Mammary epithelial cell (primary cell): ENCODE results near the gene BCORL1.

Experiments
- EZH2 ChIP-seq: IDR thresholded peaks from 2 replicates; pipeline ENCODE4 v1.6.1; 2012; ENCODE audit warnings: low read length, inconsistent platforms, borderline replicate concordance
- TF ChIP-seq, protein P1 (sequence below), 2 donors: IDR thresholded peaks in 1 of 2; conservative IDR thresholded peaks in 1 of 2; 2 replicates each; pipeline ENCODE4 v1.5.1; 2011 to 2012; ENCODE audit warnings: inconsistent platforms in 2 of 2, low read length in 2 of 2, mild to moderate bottlenecking in 2 of 2, control low read depth in 1 of 2, low read depth in 1 of 2; ENCODE audit not compliant: insufficient read depth in 1 of 2; ENCODE audit errors: extremely low read depth in 1 of 2

DNA sequence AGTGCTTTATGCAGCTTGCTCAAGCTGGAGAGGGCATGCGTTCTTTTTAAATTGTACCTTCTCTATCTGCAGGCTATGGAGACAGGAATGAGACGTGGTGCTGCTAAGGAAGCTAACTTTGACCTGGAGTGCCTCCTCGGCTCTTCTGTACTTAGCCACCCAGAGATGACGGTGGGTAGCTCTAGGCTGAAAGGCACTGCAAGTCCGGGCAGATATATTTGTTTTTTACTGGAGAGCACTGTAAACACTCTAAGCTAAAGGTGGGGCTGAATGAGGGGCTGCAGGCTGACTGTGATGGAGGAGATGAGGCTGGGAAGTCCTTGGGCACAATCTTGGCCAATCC lies 115.7 kb downstream of the BCORL1 start:
- TF ChIP-seq, protein P1, sequence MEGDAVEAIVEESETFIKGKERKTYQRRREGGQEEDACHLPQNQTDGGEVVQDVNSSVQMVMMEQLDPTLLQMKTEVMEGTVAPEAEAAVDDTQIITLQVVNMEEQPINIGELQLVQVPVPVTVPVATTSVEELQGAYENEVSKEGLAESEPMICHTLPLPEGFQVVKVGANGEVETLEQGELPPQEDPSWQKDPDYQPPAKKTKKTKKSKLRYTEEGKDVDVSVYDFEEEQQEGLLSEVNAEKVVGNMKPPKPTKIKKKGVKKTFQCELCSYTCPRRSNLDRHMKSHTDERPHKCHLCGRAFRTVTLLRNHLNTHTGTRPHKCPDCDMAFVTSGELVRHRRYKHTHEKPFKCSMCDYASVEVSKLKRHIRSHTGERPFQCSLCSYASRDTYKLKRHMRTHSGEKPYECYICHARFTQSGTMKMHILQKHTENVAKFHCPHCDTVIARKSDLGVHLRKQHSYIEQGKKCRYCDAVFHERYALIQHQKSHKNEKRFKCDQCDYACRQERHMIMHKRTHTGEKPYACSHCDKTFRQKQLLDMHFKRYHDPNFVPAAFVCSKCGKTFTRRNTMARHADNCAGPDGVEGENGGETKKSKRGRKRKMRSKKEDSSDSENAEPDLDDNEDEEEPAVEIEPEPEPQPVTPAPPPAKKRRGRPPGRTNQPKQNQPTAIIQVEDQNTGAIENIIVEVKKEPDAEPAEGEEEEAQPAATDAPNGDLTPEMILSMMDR (conservative IDR thresholded peaks at IDR 0.05 in 1 of 2, IDR thresholded peaks at IDR 0.05 in 1 of 2; ENCODE audit: extremely low read depth in 1 of 2, insufficient read depth in 1 of 2, low read depth in 1 of 2, low read length in 2 of 2): no peak
- TF ChIP-seq EZH2: no peak
